ENCODE measurements around the gene DPYD. TPM values are rescaled to one million over a fixed set of nuclear protein-coding genes. Genes with fewer than 3 reads are reported as not detected.

The DPYD gene
- 24.5 and 30.3 TPM in 2 replicates for total RNA-seq (2014; rRNA removed; shearing (Covaris generic); ENCODE audit: low replicate concordance)

DNA sequence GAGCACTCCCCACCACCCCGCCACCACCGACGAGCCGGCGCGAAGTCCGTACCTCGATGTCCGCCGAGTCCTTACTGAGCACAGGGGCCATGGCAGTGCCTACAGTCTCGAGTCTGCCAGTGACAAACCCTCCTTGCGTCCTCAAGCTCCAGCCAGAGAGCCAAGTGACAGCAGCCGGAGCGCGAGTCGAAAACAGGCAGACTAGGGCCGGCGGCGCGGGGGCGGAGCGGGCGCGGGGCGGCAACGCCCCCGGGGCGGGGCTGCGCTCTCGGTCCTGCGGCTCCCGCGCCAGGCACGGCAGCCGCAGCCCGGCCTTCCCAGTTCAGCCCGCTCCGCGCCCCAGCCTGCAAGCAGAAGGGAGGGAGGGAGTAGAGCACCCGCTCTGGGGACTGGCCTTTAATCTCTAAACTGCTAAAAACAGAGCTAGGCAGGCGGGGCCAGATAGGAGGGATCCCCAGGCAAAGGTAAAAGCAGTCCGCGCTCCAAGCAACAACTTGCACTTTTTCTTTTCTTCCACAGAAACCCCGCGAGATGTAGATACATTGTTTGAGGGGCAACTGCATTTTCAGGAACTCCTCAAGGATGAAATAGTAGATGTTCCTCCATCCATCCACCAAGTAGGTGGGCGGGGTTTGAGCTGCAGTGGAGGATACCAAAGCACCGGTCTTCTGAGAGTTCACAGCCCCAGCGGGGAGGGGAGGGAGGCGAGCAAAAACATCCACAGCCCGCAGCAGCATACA is at the start of gene DPYD:
TSS of gene DPYD (minus strand) at position 203 of the 740 bp plus-strand sequence. CDS start at position 91, 112 bp downstream.
- Histone ChIP-seq H3K9me3 (no peaks in the 10 kb centered on the region), H3K27me3 (no peaks in the 10 kb centered on the region), H3K4me3 (peak within 1 kb of the TSS; percentile 93), H3K36me3 (no peaks in the 10 kb centered on the region)
- DNase-seq: peak; percentile 89

- Histone ChIP-seq H3K36me3 (no peaks in the 10 kb centered on the region), H3K27me3 (no peaks in the 10 kb centered on the region), H3K9me3 (no peaks in the 10 kb centered on the region), H3K4me3 (no peak overlapping the region)
- DNase-seq: no peak
These were observed 39.6 kb upstream of the DPYD start for GRCh38 chr1:97960470-97960869.

- no peak for DNase-seq
- no peaks in the 10 kb centered on the region for H3K27me3 ChIP-seq
- H3K36me3 ChIP-seq: no peaks in the 10 kb centered on the region
- no peak overlapping the region for H3K4me3 ChIP-seq
- H3K9me3 ChIP-seq: no peaks in the 10 kb centered on the region
These were observed 26.9 kb upstream of the DPYD start for GRCh38 chr1:97947695-97948094.

GRCh38 chr1:97943354-97943753 is 22.5 kb upstream of the DPYD start:
- Histone ChIP-seq H3K27me3 (no peaks in the 10 kb centered on the region), H3K4me3 (no peak overlapping the region), H3K9me3 (no peaks in the 10 kb centered on the region), H3K36me3 (no peaks in the 10 kb centered on the region; the same call in 1 of the 2 replicates)
- DNase-seq: no peak

GRCh38 chr1:97942161-97943123 is 21.6 kb upstream of the DPYD start:
- Histone ChIP-seq H3K9me3 (no peaks in the 10 kb centered on the region), H3K4me3 (no peak overlapping the region), H3K36me3 (no peaks in the 10 kb centered on the region; the same call in 1 of the 2 replicates), H3K27me3 (no peaks in the 10 kb centered on the region)
- no peak for DNase-seq

GRCh38 chr1:97938285-97938642 is 17.4 kb upstream of the DPYD start:
- H3K9me3 ChIP-seq: no peaks in the 10 kb centered on the region
- H3K4me3 ChIP-seq: no peak overlapping the region
- DNase-seq: no peak

GRCh38 chr1:97936976-97937375 is 16.1 kb upstream of the DPYD start:
- DNase-seq: no peak
- no peaks in the 10 kb centered on the region for H3K9me3 ChIP-seq
- H3K4me3 ChIP-seq: no peak overlapping the region
- no peaks in the 10 kb centered on the region; the same call in 1 of the 2 replicates for H3K36me3 ChIP-seq
- no peaks in the 10 kb centered on the region for H3K27me3 ChIP-seq

More at GRCh38 chr1:97938285-97938642, 17.4 kb upstream of the DPYD start:
- no peaks in the 10 kb centered on the region for H3K27me3 ChIP-seq
- H3K36me3 ChIP-seq: no peaks in the 10 kb centered on the region; the same call in 1 of the 2 replicates

DNA sequence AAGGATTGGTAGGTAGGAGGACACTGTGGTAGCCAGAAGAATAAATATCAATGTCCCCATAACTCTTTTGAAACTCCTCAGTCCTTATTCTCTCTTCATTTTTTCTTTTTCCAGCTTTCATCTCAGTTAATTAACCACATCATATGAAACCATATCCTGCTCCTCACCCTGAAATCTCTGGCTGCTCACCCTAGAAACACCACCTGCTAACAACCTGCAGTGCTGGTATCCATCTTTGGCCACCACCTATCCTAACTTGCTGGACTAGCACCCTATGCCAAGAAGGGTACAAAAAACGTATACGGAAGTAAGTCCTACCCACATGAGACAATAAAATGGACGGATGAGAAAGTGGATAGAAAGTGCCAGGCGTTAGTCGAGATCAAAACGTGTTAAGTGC is 13.7 kb upstream of the DPYD start:
- no peak for DNase-seq
- no peaks in the 10 kb centered on the region for H3K9me3 ChIP-seq
- H3K36me3 ChIP-seq: no peaks in the 10 kb centered on the region; the same call in 1 of the 2 replicates
- H3K4me3 ChIP-seq: no peak overlapping the region
- H3K27me3 ChIP-seq: no peaks in the 10 kb centered on the region

- Histone ChIP-seq H3K4me3 (no peak overlapping the region), H3K36me3 (no peaks in the 10 kb centered on the region), H3K9me3 (0 out of 2 replicates have a peak, but pooled peaks cover 4% of the 10 kb centered on the region), H3K27me3 (no peaks in the 10 kb centered on the region)
- no peak for DNase-seq
These were observed 9.3 kb upstream of the DPYD start for GRCh38 chr1:97929874-97930851.

DNA sequence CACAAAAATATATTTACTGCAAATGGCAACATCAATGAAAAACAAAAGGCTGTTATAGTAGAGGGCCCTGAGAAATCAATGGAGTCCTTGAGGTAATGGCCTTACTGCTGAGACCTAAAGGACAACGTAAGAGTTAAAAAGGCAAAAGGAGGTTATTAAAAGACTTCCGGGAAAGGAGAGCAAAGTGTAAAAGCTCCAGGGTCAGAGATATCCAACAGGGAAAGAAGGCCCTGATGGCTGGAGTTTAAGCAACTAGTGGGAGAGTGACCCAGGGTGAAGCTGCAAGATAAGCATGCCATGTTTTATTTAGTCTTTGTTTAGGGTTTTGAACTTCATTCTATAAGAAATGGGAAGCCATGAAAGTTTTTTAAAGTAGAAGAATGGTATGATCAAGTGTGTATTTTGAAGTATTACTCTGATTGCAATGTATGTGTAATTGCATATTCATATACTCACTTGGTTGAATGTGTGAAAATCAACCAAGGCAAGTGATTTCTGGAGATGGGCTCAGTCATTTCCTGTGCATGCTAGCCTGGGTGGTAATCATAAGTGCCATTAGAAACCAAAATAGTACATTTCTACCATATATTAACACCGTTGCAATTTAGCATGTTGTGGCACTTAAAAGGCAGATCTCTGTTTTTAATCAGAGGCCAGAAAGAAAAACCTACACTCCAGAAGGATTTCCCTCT is 5.3 kb upstream of the DPYD start:
- no peak for DNase-seq
- 0 out of 2 replicates have a peak, but pooled peaks cover 4% of the 10 kb centered on the region for H3K9me3 ChIP-seq
- H3K4me3 ChIP-seq: no peak overlapping the region
- no peaks in the 10 kb centered on the region for H3K27me3 ChIP-seq
- no peaks in the 10 kb centered on the region for H3K36me3 ChIP-seq

DNA sequence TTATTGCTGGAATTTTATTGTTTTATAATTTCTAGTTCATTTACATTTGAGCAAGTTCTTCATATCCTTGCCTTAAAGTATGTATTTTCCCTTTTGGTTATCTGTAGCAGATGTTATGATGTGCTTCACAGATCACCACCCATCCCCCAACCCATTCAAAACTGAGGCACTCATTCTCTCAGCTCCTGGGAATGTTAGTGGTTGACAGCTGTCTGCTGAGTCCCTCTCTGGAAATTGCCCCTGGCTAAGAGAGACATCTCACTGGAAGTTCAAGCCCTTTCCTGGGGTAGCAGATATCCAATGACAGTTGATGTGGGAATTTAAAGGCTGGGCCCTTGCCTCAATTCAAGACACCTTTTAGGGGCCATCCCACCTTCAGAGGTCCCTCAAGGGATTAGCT is 4.3 kb upstream of the DPYD start:
- Histone ChIP-seq H3K27me3 (no peaks in the 10 kb centered on the region), H3K36me3 (no peaks in the 10 kb centered on the region), H3K9me3 (0 out of 2 replicates have a peak, but pooled peaks cover 4% of the 10 kb centered on the region), H3K4me3 (no peak overlapping the region)
- no peak for DNase-seq

- 0 out of 2 replicates have a peak, but pooled peaks cover 4% of the 10 kb centered on the region for H3K9me3 ChIP-seq
- no peak overlapping the region for H3K4me3 ChIP-seq
- no peak for DNase-seq
These were observed 3.0 kb upstream of the DPYD start for GRCh38 chr1:97923811-97924210.

DNA sequence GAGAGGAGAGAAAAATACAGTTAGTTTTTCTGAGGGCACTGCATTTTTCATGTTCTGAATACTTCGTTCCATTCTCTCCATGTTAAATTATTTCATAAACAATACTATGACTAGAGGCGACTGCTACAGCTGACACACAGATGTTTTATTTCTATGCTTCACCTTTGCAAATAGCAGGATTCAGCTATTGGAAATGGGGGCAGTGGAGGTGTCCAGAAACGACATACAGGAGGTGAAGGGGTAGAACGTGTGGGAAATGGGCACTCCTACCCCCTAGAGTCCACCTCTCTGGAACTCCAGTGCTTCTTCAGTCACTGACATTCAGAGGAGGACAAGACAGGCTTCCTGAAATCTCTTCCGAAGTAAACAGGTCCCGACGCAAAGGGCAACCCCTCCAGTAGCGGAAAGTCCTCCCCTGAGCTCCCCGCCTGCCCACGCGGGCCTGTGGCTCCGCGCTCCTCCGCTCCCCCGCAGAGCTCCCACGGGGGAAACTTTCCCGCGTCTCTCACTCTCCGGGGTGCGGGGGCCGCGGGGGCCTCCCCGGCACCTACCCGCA is 480 bp downstream of the DPYD start:
- peak overlapping the region; percentile 93 for H3K4me3 ChIP-seq
- DNase-seq: peak; percentile 43
- no peaks in the 10 kb centered on the region for H3K27me3 ChIP-seq
- H3K9me3 ChIP-seq: no peaks in the 10 kb centered on the region
- H3K36me3 ChIP-seq: no peaks in the 10 kb centered on the region

More at GRCh38 chr1:97923811-97924210, 3.0 kb upstream of the DPYD start:
- Histone ChIP-seq H3K36me3 (no peaks in the 10 kb centered on the region), H3K27me3 (no peaks in the 10 kb centered on the region)

DNA sequence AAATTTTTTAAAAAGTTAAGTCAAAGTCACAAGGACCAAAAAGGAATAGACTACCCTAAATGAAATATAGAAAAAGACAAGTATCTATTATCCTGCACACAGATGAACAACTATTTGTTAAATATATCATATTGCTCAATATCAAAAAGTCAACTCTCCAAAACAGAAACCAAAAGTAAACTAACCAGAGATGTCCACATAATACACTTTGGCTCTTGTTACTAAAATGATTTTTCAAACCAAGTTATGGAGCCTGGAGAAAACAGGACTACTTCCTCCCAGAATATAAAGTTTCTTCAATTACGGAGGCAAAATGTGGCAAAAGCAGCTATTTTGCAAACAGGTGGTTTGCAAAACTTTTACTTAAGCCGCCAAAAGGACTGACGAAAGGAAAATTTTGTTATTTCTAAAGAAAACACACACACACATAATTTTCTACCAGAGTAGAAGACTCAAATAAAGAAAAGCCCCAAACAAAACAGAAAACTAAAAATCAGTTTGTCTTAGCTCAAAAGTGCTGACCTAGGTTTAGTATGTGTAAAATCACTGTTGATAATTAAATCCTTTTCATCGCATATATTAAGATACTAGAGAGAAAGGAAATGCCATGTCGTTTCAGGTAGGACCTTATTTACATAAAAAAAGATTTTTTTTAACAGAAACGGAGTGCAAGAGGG is 1.1 kb downstream of the DPYD start:
- H3K4me3 ChIP-seq: peak overlapping the region; percentile 93
- DNase-seq: no peak
- no peaks in the 10 kb centered on the region for H3K36me3 ChIP-seq
- no peaks in the 10 kb centered on the region for H3K27me3 ChIP-seq
- no peaks in the 10 kb centered on the region for H3K9me3 ChIP-seq

DNA sequence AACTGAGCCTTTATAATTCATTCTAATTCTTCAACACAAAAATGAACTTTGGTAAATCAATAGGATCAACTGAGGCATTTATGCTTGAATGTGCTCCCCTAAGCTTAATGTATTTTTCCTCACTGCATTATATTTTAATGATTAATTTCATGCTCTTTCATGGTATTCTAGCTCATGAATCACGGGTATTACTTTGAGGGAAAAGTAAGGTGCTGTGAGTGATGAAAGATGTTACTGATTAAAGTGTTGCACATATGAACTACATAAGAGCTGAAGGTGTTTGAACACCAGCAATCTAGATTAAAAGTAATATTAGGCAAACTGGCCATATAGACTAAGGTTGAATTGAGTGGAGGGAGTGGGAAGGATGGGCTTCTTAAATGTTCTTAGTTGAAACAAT is 1.9 kb downstream of the DPYD start:
- Histone ChIP-seq H3K4me3 (peak overlapping the region; percentile 93), H3K36me3 (no peaks in the 10 kb centered on the region), H3K9me3 (no peaks in the 10 kb centered on the region), H3K27me3 (no peaks in the 10 kb centered on the region)
- DNase-seq: no peak

All from MG63 (cell line).